Measurements from ENCODE around the gene MMP8.
A peak's percentile ranks its signal among the peaks of the same experiment; 100 is the strongest.
"Not testable (repeated sequence)": the region's sequence is repeated elsewhere in the genome, so short reads cannot be mapped to it uniquely, and the experiment has no call there.

MMP8 gene

GRCh38 chr11:102724904-102725500 is at the start of gene MMP8:
Gene MMP8 (minus strand): TSS chr11:102724954. CDS start chr11:102724855, 99 bp downstream.
- DNase-seq (ENCODE audit: low read depth in 2 of 2) = no peak

- DNase-seq (ENCODE audit: low read depth in 2 of 2) = no peak
Observed at GRCh38 chr11:102773386-102773785, 48.6 kb upstream of the MMP8 start.

- no peak for DNase-seq (ENCODE audit: low read depth in 2 of 2)
Observed at GRCh38 chr11:102771351-102771750, 46.6 kb upstream of the MMP8 start.

GRCh38 chr11:102770191-102770590 is 45.4 kb upstream of the MMP8 start:
- DNase-seq (ENCODE audit: low read depth in 2 of 2) = no peak

GRCh38 chr11:102767800-102768199 is 43.0 kb upstream of the MMP8 start:
- no peak for DNase-seq (ENCODE audit: low read depth in 2 of 2)

GRCh38 chr11:102763440-102763839 is 38.7 kb upstream of the MMP8 start:
- DNase-seq (ENCODE audit: low read depth in 2 of 2) = no peak

GRCh38 chr11:102762361-102762767 is 37.6 kb upstream of the MMP8 start:
- DNase-seq (ENCODE audit: low read depth in 2 of 2) = no peak

GRCh38 chr11:102761646-102762238 is 37.0 kb upstream of the MMP8 start:
- DNase-seq (ENCODE audit: low read depth in 2 of 2) = no peak

- DNase-seq (ENCODE audit: low read depth in 2 of 2) = no peak
Observed at GRCh38 chr11:102760344-102761035, 35.7 kb upstream of the MMP8 start.

GRCh38 chr11:102757823-102758549 is 33.2 kb upstream of the MMP8 start:
- DNase-seq (ENCODE audit: low read depth in 2 of 2) = no peak

GRCh38 chr11:102753267-102753666 is 28.5 kb upstream of the MMP8 start:
- no peak for DNase-seq (ENCODE audit: low read depth in 2 of 2)

GRCh38 chr11:102751673-102752072 is 26.9 kb upstream of the MMP8 start:
- DNase-seq (ENCODE audit: low read depth in 2 of 2) = no peak

GRCh38 chr11:102749101-102749722 is 24.5 kb upstream of the MMP8 start:
- DNase-seq (ENCODE audit: low read depth in 2 of 2) = no peak

GRCh38 chr11:102746746-102747578 is 22.2 kb upstream of the MMP8 start:
- not testable (repeated sequence) for DNase-seq (ENCODE audit: low read depth in 2 of 2)

- DNase-seq (ENCODE audit: low read depth in 2 of 2) = no peak
Observed at GRCh38 chr11:102734650-102735049, 9.9 kb upstream of the MMP8 start.

- DNase-seq (ENCODE audit: low read depth in 2 of 2) = peak; percentile 2 to 10
Observed at GRCh38 chr11:102733232-102733875, 8.6 kb upstream of the MMP8 start.

- not testable (repeated sequence) for DNase-seq (ENCODE audit: low read depth in 2 of 2)
Observed at GRCh38 chr11:102730944-102731343, 6.2 kb upstream of the MMP8 start.

GRCh38 chr11:102729849-102730815 is 5.4 kb upstream of the MMP8 start:
- no peak for DNase-seq (ENCODE audit: low read depth in 2 of 2)

- DNase-seq (ENCODE audit: low read depth in 2 of 2) = no peak
Observed at GRCh38 chr11:102727890-102728289, 3.1 kb upstream of the MMP8 start.

Data from stimulated activated CD4-positive, alpha-beta T cell treated with anti-CD3 and anti-CD28 coated beads, Interleukin-1b, Interleukin-23, amount 100 ng/mL, for 4 hours (primary cell).